Raji (cell line): ENCODE results near the gene KRTAP15-1.

Experiments
- POLR2A ChIP-seq: IDR thresholded peaks from 2 replicates; pipeline ENCODE4 v1.6.1; 2011; ENCODE audit warnings: low read depth, low read length, control low read depth; ENCODE audit not compliant: insufficient read depth

Gene KRTAP15-1

DNA sequence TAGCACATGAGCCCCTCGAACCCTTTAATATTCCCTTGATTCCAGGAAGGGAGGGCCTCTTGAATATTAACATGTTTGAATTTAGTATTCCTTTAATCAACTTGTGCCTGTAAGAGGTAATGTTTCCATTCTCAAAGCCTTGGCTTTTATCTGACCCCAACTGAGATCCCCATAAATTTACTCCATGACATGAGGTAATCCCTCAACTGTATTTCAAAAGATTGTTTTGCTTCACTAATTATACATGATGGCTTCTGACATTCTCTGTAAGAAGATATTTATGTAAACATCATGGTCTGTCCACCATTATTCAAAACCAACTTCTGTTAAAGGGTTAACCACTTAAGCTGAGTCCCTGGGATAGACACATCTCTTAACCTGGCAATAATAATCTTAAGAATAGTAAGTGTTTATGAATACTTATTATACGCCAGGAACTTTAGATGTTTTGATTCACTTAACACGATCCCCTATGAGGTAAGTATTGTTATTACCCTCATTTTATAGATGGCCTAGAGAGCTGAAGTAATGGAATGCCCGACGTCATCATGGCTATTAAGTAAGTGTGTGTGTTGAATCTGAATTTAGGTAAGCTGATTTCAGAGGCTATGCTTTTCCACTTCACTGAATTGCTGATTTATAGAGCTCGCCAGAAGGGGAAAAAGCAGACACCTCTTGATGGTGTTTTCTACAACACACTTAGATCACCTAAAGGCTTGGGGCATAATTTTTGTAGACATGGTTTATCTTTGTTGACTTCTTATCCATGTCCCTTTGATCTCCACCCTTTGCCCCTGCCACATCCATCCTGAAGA is 29.0 kb downstream of the KRTAP15-1 start:
- no peak for TF ChIP-seq POLR2A

DNA sequence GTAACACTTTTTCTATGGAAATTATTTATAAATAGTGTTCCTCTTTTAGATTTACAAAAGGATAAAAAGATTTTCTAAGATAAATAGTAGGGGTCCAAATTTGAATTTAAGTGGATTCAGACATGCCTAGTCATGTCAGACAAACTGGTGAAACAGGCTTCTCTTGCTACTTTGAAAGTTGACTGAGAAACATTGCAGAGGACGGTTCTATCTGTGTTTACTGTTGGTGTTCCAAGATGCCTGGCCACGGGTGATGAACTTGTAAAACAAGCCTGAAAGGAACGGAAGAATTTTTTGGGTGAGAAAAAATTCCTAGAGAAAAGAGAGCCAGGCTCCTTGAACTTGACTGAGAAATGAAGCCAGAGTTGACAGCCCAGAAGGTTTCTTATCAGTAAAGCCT is 37.9 kb downstream of the KRTAP15-1 start:
- TF ChIP-seq POLR2A = no peak

DNA sequence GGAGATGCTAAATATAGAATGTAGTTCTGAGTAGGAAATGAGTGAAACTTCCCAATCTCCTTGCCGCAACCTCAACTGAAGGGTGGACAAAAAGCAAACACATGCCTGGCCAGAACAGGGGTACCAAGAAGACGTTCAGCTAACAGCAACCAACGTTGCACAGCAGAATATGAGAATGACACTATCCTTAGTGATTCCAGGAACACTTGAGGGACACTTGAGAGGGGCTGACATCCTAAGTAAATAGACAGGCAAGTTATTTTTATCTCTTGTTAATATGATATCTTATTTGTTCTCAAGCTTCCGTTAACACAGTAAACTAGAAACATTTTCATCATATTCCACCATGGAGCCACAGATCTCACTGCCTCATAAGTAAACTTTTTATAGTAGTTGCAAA is 39.2 kb downstream of the KRTAP15-1 start:
- TF ChIP-seq POLR2A = no peak

DNA sequence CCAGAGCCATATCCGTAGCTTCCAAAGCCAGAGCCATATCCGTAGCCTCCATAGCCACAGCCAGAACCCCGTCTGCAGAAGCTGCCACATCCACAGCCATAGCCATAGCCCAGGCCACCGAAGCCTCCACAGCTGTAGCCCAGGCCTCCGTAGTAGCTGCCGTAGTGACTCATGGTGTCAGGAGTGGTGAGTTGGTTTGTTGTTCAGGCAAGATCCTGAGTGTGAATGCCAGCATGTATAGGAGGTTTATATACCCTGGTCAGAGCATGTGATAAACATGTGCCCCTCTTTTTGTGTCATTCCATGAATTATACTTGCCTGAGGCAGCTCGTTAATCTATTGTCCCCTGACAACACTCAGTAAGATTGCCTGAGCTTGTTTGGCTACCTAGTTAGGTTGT is 40.1 kb downstream of the KRTAP15-1 start, which contains the start of gene KRTAP19-1:
Gene KRTAP19-1 (minus strand): TSS at position 223 of the 400 bp plus-strand sequence. CDS start 50 bp downstream, at position 173.
- no peak for TF ChIP-seq POLR2A

DNA sequence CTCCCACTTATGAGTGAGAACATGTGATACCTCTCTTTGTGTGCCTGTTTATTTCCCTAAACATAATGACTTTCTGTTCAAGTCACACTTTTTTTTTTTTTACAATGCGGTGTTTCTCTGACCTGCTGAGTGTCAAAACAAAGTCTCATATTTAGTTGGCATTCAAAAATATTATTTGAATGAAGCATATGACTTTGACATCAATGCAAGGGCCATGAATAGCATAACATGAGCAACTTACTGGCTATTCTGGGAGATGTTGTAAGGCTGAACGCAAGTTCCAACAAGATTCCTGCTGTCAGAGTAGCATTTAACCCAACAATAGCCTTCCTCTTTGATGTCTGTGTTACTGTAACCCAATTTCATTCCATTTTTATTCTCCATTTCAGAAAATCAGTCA is 42.1 kb downstream of the KRTAP15-1 start:
- no peak for TF ChIP-seq POLR2A

DNA sequence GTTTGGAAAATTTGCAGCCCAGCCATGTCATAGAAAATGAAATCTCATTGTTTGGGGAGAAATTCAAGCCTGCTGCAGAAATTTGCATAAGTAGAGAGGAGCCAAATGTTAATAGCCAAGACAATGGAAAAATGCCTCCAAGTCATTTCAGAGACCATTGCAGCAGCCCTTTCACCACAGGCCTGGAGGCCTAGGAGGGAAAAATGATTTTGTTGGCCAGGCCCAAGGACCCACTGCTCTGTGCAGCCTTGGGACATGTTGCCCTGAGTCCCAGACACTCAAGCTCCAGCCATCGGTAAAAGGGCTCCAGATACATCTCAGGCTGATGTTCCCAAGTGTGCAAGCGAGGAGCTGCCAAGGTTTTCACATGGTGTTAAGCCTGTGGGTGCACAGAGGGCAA is 46.1 kb downstream of the KRTAP15-1 start:
- TF ChIP-seq POLR2A = no peak

DNA sequence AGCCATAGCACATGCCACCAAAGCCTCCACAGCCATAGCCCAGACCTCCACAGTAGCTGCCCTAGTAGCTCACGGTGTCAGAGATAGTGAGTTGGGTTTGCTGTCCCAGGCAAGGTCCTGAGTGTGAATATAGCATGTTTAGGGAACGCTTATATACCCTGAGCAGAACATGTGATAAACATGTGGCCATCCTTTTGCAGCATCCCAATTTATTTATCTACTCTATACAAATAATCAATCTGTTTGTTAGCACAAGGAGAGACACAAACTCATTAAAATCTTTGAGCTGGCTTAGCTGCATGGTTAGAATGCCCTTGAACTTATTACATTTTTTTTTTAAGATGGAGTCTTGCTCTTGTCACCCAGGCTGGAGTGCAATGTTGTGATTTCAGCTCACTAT is 47.3 kb downstream of the KRTAP15-1 start, which contains the start of gene KRTAP19-2:
Gene KRTAP19-2 (minus strand): TSS at position 101 of the 400 bp plus-strand sequence. CDS start 88 bp downstream, at position 13.
- no peak for TF ChIP-seq POLR2A
